GM21423 (cell line): ENCODE measurements around the gene XYLT2.
"Not testable (repeated sequence)": the region's sequence is repeated elsewhere in the genome, so short reads cannot be mapped to it uniquely, and the experiment has no call there.

ENCODE experiments used
- ATAC-seq: cut with Tn5 transposase; IDR thresholded peaks from one replicate; pipeline ENCODE4 v1.9.1; 2021; ENCODE audit warnings: mild to moderate bottlenecking, moderate library complexity; ENCODE audit not compliant: unreplicated experiment

XYLT2 gene

GRCh38 chr17:50319306-50320004 is 26.5 kb upstream of the XYLT2 start:
- ATAC-seq: no peak

- ATAC-seq: no peak
Measured at GRCh38 chr17:50322271-50322670, 23.7 kb upstream of the XYLT2 start.

GRCh38 chr17:50323060-50323459 is 22.9 kb upstream of the XYLT2 start:
- no peak for ATAC-seq

- no peak for ATAC-seq
Measured at GRCh38 chr17:50325906-50326305, 20.0 kb upstream of the XYLT2 start.

GRCh38 chr17:50326831-50327364 is 19.0 kb upstream of the XYLT2 start:
- ATAC-seq: no peak

GRCh38 chr17:50328363-50329325 is 17.3 kb upstream of the XYLT2 start:
- ATAC-seq: no peak

- no peak for ATAC-seq
Measured at GRCh38 chr17:50329716-50330115, 16.2 kb upstream of the XYLT2 start.

GRCh38 chr17:50330151-50330775 is 15.7 kb upstream of the XYLT2 start:
- no peak for ATAC-seq

GRCh38 chr17:50331085-50331791 is 14.7 kb upstream of the XYLT2 start:
- no peak for ATAC-seq

GRCh38 chr17:50332196-50332595 is 13.7 kb upstream of the XYLT2 start:
- ATAC-seq: no peak

- not testable (repeated sequence) for ATAC-seq
Measured at GRCh38 chr17:50333291-50334057, 12.5 kb upstream of the XYLT2 start.

- no peak for ATAC-seq
Measured at GRCh38 chr17:50337956-50338355, 8.0 kb upstream of the XYLT2 start.

GRCh38 chr17:50338645-50339044 is 7.3 kb upstream of the XYLT2 start:
- no peak for ATAC-seq

- ATAC-seq: no peak
Measured at GRCh38 chr17:50339381-50339780, 6.5 kb upstream of the XYLT2 start.

- ATAC-seq: no peak
Measured at GRCh38 chr17:50344731-50345365, 1.1 kb upstream of the XYLT2 start.

GRCh38 chr17:50346313-50347116 is 589 bp downstream of the XYLT2 start:
- peak; percentile 52 for ATAC-seq

GRCh38 chr17:50347117-50347893 is 1.4 kb downstream of the XYLT2 start:
- no peak for ATAC-seq

- no peak for ATAC-seq
Measured at GRCh38 chr17:50347894-50348291, 2.0 kb downstream of the XYLT2 start.
